Heart right ventricle (tissue), 16 donors: ENCODE measurements around the gene ACOX3. TPM values are rescaled to one million over a fixed set of nuclear protein-coding genes. Genes with fewer than 3 reads are reported as not detected.
A peak's percentile ranks its signal among the peaks of the same experiment; 100 is the strongest.

Experiments used
- ATAC-seq, 8 donors: fragments of 200-7000 bp; cut with Tn5 transposase; one replicate each; pipeline ENCODE4 v1.9.1; 2020; ENCODE audit warnings: mild to moderate bottlenecking in 8 of 8, moderate library complexity in 8 of 8, moderate number of reproducible peaks in 1 of 8
- DNase-seq, 2 donors: peaks; one replicate each; pipeline ENCODE4 v3.0.0-alpha.2; 2020
- H3K27ac ChIP-seq, 10 donors: fragments of 200-600 bp; sonication (generic) in 2 of 10; one replicate each; pipeline versions ENCODE4 v1.5.0 to v1.8.0; 2020 to 2022; ENCODE audit warnings: mild to moderate bottlenecking in 3 of 10
- H3K27me3 ChIP-seq, 7 donors: fragments of 200-600 bp; one replicate each; pipeline ENCODE4 v1.8.0; 2021 to 2022; ENCODE audit warnings: mild to moderate bottlenecking in 2 of 7
- H3K36me3 ChIP-seq, 9 donors: fragments of 200-600 bp; sonication (generic) in 1 of 9; one replicate each; pipeline versions ENCODE4 v1.5.0 to v1.8.0; 2020 to 2022; ENCODE audit warnings: mild to moderate bottlenecking in 2 of 9
- H3K4me1 ChIP-seq, 9 donors: fragments of 200-600 bp; sonication (generic) in 1 of 9; one replicate each; pipeline versions ENCODE4 v1.5.0 to v1.8.0; 2020 to 2022; ENCODE audit warnings: mild to moderate bottlenecking in 4 of 9
- H3K4me3 ChIP-seq, 10 donors: fragments of 200-600 bp; sonication (generic) in 2 of 10; one replicate each; pipeline versions ENCODE4 v1.5.0 to v1.8.0; 2020 to 2022; ENCODE audit warnings: mild to moderate bottlenecking in 7 of 10, moderate library complexity in 2 of 10
- H3K9me3 ChIP-seq, 11 donors: fragments of 200-600 bp in 10 of 11; sonication (generic) in 2 of 11; one replicate each; pipeline versions ENCODE4 v1.5.0 to v1.8.0; 2013 to 2022; ENCODE audit warnings: mild to moderate bottlenecking in 2 of 11, control low read depth in 1 of 11, moderate library complexity in 1 of 11
- WGBS, 2 donors: extraction: QIAGEN DNeasy Blood & Tissue Kit; methylation state at CpG; one replicate each; pipeline ENCODE4 v1.1.7; 2013; ENCODE audit warnings: inconsistent platforms in 1 of 2; 5-methylcytosine and 5-hydroxymethylcytosine counted together
- intact Hi-C, 10 donors: fragments of 100-400 bp; cut with DNase I; formaldehyde crosslinking; loops; one replicate each; pipeline versions ENCODE4 v1.11.1 to v1.14.2; 2022
- polyA plus RNA-seq, 2 donors: library from polyadenylated mRNA; stranded (reverse); fragments of 200-250 nt; gene quantifications; one replicate each; pipeline ENCODE4 v1.2.3, GENCODE V29; 2013
- total RNA-seq, 10 donors: library from RNA; stranded (reverse); fragmentation: NEBNext Ultra II Directional in 3 of 10; extraction: Animal tissue kit (Norgen Biotek cat#: 25700) in 3 of 10; gene quantifications; one replicate each; pipeline versions ENCODE4 v1.2.1 to v1.2.4, GENCODE V29; 2021 to 2023
- TF ChIP-seq, protein P1 (sequence below), 9 donors: fragments of 200-600 bp; sonication (generic) in 2 of 9; IDR thresholded peaks; one replicate each; pipeline versions ENCODE4 v1.5.0 to v1.8.0; 2021 to 2022; ENCODE audit warnings: antibody characterized with exemption in 9 of 9, mild to moderate bottlenecking in 5 of 9, moderate library complexity in 1 of 9
- donor health status: Arrhythmogenic right ventricular cardiomyopathy.
- donor health status: ischemic (EF 13 %, LVEDD 7.1; RV severe dilation, severe dysfunction).
- donor health status: healthy with polysubstance abuse.
- donor health status: DM: no; HTN: yes; CAD: no.
- donor health status: DM: no; HTN: no; CAD: no.
- donor health status: ischemic (EF 25% LVEDD 6.9; RV normal size, moderate dysfunction).
- donor health status: ischemic (EF 25% LVEDD 5.7; RV mildly dilated, moderate dysfunction).
- donor health status: healthy.
- donor health status: DM: yes; HTN: yes; CAD: no.
- donor health status: Ischemic cardiomyopathy.
- donor health status: ischemic (EF 35%, LVEDD 5.7; RV mildly dilated, moderate dysfunction).
- donor health status: nonischemic (EF 11% LVEDD 7.7; RV severe dilation, severe dysfunction).
- donor health status: DM: yes; HTN: yes; CAD: no.
- donor health status: PGD.
- donor health status: ischemic (EF 29% LVEDD 5.4; RV normal size, mild dysfunction).
- donor health status: nonischemic (EF 23%, LVEDD 6.1; RV moderate dilation, normal function).

Gene ACOX3
- total and polyA plus RNA-seq, 12 donors = 17.9 to 28.9 (median 25.4) TPM

DNA sequence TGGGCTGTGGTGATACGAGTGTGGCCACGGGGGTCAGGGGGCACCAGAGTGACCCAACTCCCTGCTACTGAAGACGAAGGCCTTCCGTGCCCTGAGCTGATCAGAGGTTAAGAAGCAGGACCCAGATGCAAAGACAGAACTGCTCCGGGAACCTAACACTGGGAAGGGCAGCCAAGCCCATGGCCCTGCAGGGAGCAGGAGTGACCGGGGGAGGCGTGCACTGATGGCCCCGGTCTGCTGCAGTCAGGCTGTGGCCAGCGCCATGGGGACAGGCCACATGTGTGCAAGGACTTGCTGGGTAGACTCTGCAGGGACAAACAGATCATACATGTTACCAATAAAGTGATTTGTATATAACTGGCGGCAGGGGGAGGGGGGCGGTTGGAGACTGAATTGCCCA lies 74.6 kb downstream of the ACOX3 start:
- WGBS, 2 donors = 87 to 90% methylated on average over 11 of the region's 11 CpGs
- Histone ChIP-seq H3K36me3 (peaks cover 0 to 42% (median 15%) of the 10 kb centered on the region in 9 donors), H3K4me3 (no peak overlapping the region), H3K9me3 (peaks cover 0 to 11% (median 0%) of the 10 kb centered on the region in 11 donors), H3K27ac (no peak overlapping the region), H3K4me1 (peaks cover 0 to 30% (median 0%) of the 10 kb centered on the region in 9 donors), H3K27me3 (no peaks in the 10 kb centered on the region)
- intact Hi-C loops = loop anchor here in 1 of 10 donors (10.0 kb wide), 1 partner anchor 529 kb away; no protein-coding TSS in a partner anchor
- DNase-seq = no peak
- TF ChIP-seq, protein P1, sequence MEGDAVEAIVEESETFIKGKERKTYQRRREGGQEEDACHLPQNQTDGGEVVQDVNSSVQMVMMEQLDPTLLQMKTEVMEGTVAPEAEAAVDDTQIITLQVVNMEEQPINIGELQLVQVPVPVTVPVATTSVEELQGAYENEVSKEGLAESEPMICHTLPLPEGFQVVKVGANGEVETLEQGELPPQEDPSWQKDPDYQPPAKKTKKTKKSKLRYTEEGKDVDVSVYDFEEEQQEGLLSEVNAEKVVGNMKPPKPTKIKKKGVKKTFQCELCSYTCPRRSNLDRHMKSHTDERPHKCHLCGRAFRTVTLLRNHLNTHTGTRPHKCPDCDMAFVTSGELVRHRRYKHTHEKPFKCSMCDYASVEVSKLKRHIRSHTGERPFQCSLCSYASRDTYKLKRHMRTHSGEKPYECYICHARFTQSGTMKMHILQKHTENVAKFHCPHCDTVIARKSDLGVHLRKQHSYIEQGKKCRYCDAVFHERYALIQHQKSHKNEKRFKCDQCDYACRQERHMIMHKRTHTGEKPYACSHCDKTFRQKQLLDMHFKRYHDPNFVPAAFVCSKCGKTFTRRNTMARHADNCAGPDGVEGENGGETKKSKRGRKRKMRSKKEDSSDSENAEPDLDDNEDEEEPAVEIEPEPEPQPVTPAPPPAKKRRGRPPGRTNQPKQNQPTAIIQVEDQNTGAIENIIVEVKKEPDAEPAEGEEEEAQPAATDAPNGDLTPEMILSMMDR (IDR thresholded peaks at IDR 0.05) = no peak
- ATAC-seq = no peak

DNA sequence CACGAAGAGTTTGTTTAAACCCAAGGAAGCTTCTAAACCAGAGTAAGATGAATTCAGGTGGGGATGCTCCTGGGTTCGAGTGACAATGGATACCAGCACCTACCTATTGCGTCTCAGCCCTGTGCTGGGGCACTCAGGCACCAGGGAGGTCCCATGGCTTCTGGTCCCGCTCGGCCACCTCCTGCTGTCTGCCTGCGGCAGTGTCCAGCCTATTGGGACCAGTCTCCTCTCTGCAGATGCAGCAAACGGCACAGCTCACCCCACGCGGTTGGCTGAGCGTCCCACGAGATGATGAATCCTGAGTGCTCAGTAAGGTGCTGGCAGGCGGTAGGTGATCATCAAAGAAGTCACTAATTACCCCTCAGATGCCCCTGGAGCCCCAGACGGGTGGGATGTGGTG lies 75.2 kb downstream of the ACOX3 start:
- intact Hi-C loops = loop anchor here in 1 of 10 donors (10.0 kb wide), 1 partner anchor 529 kb away; no protein-coding TSS in a partner anchor
- Histone ChIP-seq H3K27ac (no peak overlapping the region), H3K4me1 (peaks cover 0 to 31% (median 0%) of the 10 kb centered on the region in 9 donors), H3K4me3 (no peak overlapping the region), H3K36me3 (peaks cover 0 to 37% (median 15%) of the 10 kb centered on the region in 9 donors), H3K9me3 (peaks cover 0 to 11% (median 0%) of the 10 kb centered on the region in 11 donors), H3K27me3 (no peaks in the 10 kb centered on the region)
- DNase-seq (no peak), ATAC-seq (no peak)
- 89 to 92% methylated on average over 13 of the region's 13 CpGs for WGBS, 2 donors
- TF ChIP-seq, protein P1 (IDR thresholded peaks at IDR 0.05) = no peak

DNA sequence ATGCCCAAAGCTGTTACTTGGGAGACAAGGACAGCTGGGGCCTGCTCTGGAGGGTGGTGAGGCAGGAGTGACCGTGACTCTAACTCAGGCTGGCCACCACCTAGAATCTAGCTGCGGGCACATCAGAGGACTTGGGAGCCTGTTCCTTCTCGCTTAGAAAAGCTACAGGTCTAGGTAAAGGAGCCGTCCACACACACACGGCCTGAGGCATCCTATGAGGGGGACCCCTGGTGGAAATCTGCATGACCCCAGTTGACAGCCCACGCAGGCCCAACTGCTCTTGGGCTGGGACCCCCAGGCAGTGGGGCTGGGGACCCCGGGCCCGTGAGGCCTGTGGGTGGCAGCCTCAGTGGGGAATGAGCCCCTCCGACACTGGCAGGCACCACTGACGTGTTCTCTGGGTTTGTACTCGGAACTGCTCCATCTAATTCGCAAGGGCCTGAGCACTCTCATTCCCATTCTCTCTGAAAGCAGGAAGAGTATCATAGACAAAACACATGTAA lies 75.6 kb downstream of the ACOX3 start:
- H3K27ac ChIP-seq = no peak overlapping the region
- peaks cover 0 to 26% (median 0%) of the 10 kb centered on the region in 9 donors for H3K4me1 ChIP-seq
- whole genome bisulfite sequencing, 2 donors = 93 to 94% methylated on average over 12 of the region's 12 CpGs
- intact Hi-C loops = loop anchor here in 1 of 10 donors (5.0 to 10.0 kb wide), 2 partner anchors 530 to 1718 kb away; no protein-coding TSS in a partner anchor
- TF ChIP-seq, protein P1 (IDR thresholded peaks at IDR 0.05) = no peak
- no peak overlapping the region for H3K4me3 ChIP-seq
- ATAC-seq (peak in 1 of 8 donors; percentile 4), DNase-seq (no peak)
- peaks cover 0 to 11% (median 0%) of the 10 kb centered on the region in 11 donors for H3K9me3 ChIP-seq
- peaks cover 0 to 37% (median 15%) of the 10 kb centered on the region in 9 donors for H3K36me3 ChIP-seq
- H3K27me3 ChIP-seq = no peaks in the 10 kb centered on the region

DNA sequence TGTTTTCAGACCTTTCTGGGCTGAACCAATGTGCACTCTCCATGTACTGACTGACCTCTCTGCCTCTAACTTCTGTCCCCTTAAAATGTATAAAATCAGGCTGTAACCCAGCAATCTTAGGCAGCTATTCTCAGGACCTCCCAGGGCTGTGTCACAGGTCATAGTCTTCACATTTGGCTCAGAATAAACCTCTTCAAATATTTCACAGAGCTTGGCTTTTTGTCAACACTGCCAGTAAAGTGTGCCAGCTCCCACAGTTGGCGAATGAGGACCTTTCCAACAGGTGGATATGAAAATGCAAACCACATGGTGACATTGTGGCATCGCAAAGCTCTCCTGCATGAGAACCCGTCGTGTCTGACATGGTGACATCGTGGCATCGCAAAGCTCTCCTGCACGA lies 76.4 kb downstream of the ACOX3 start:
- no peaks in the 10 kb centered on the region for H3K27me3 ChIP-seq
- TF ChIP-seq, protein P1 (IDR thresholded peaks at IDR 0.05) = no peak
- H3K4me3 ChIP-seq = no peak overlapping the region
- WGBS, 2 donors = 56 to 73% methylated on average over 7 of the region's 7 CpGs
- peaks cover 0 to 11% (median 0%) of the 10 kb centered on the region in 11 donors for H3K9me3 ChIP-seq
- ATAC-seq = peak in 6 of 8 donors; percentile 14 to 53 (median 35)
- H3K4me1 ChIP-seq = peaks cover 0 to 25% (median 0%) of the 10 kb centered on the region in 9 donors
- peaks cover 0 to 35% (median 15%) of the 10 kb centered on the region in 9 donors for H3K36me3 ChIP-seq
- DNase-seq = no peak
- H3K27ac ChIP-seq = peak overlapping the region in 2 of 10 donors; percentile 30 to 36
- intact Hi-C loops = loop anchor here in 1 of 10 donors (5.0 to 10.0 kb wide), 2 partner anchors 531 to 1717 kb away; no protein-coding TSS in a partner anchor
